GM12878 (cell line): ENCODE results near the gene GRIA2. TPM values are rescaled to one million over a fixed set of nuclear protein-coding genes. Genes with fewer than 3 reads are reported as not detected.

Source experiments
- ATAC-seq: fragments of 200-7000 bp; cut with Tn5 transposase; 3 replicates; pipeline ENCODE4 v1.9.1; 2020; ENCODE audit warnings: mild to moderate bottlenecking, moderate library complexity
- BruUV-seq: library from RNA; stranded (reverse); fragments of 400-500 nt; replicated peaks from 2 replicates; lab custom pipeline; 2021; lab: Mats Ljungman, UMichigan
- CTCF ChIA-PET: fragments of 300-600 bp; sonication (Branson Sonifier 250); formaldehyde crosslinking; extraction: SDS; loops from one replicate; lab custom pipeline; 2021; ENCODE audit warnings: inconsistent platforms; lab: Yijun Ruan, JAX
- POLR2A ChIA-PET: fragments of 350-600 bp; formaldehyde crosslinking; extraction: SDS; loops from one replicate; lab custom pipeline; 2021; ENCODE audit warnings: inconsistent platforms; lab: Charles Lee
- RAD21 ChIA-PET: fragments of 300-600 bp; sonication (Branson Sonifier 250); formaldehyde crosslinking; loops from one replicate; lab custom pipeline; 2023; ENCODE audit warnings: antibody characterized with exemption; ENCODE audit not compliant: unreplicated experiment; lab: Charles Lee
- SMC1A ChIA-PET: fragments of 300-600 bp; sonication (Branson Sonifier 250); formaldehyde crosslinking; loops from one replicate; lab custom pipeline; 2023; ENCODE audit not compliant: unreplicated experiment, uncharacterized antibody; lab: Charles Lee
- DNase-seq: peaks from one replicate; pipeline ENCODE4 v3.0.0-alpha.2; 2011; ENCODE audit warnings: low read depth, low spot score
- FAIRE-seq: peaks from 3 replicates; lab custom pipeline; 2011; peaks lifted over from hg19 to GRCh38; lab: Jason Lieb, UNC
- H2AFZ ChIP-seq: 2 replicates; pipeline ENCODE4 v1.6.0; 2011; ENCODE audit warnings: low read depth, low read length, control low read depth; ENCODE audit not compliant: control insufficient read depth
- H3K27ac ChIP-seq: 2 replicates; pipeline ENCODE4 v1.5.1; 2011; ENCODE audit warnings: control low read depth; ENCODE audit not compliant: control insufficient read depth, insufficient read depth
- H3K27me3 ChIP-seq, 2 experiments: replicated peaks in 1 of 2; 2 replicates each; pipeline versions ENCODE4 v1.6.0 to v1.6.1; 2011; ENCODE audit warnings: low read length in 1 of 2; ENCODE audit not compliant: control insufficient read depth in 2 of 2, insufficient read depth in 2 of 2
- H3K36me3 ChIP-seq, 2 experiments: 2 replicates each; pipeline ENCODE4 v1.5.1; 2011; ENCODE audit warnings: low read length in 1 of 2; ENCODE audit not compliant: control insufficient read depth in 2 of 2, insufficient read depth in 2 of 2
- H3K4me1 ChIP-seq: 2 replicates; pipeline ENCODE4 v1.6.1; 2011; ENCODE audit warnings: mild to moderate bottlenecking, low read length, moderate library complexity, mixed read lengths; ENCODE audit not compliant: control insufficient read depth, insufficient read depth
- H3K4me2 ChIP-seq: 2 replicates; pipeline ENCODE4 v1.6.0; 2011; ENCODE audit warnings: control low read depth; ENCODE audit not compliant: control insufficient read depth, insufficient read depth
- H3K4me3 ChIP-seq: fragments of 200-600 bp; sonication (generic); 2 replicates; pipeline ENCODE4 v1.5.1; 2016
- H3K79me2 ChIP-seq: 2 replicates; pipeline ENCODE4 v1.6.0; 2011; ENCODE audit warnings: low read length; ENCODE audit not compliant: control insufficient read depth, insufficient read depth
- H3K9ac ChIP-seq: 2 replicates; pipeline ENCODE4 v1.8.0; 2011; ENCODE audit warnings: low read length, control low read depth, mixed read lengths; ENCODE audit not compliant: control insufficient read depth, insufficient read depth
- H3K9me3 ChIP-seq: replicated peaks from 3 replicates; pipeline ENCODE4 v1.5.1; 2011; ENCODE audit warnings: mild to moderate bottlenecking, low read length; ENCODE audit not compliant: control insufficient read depth, insufficient read depth
- H4K20me1 ChIP-seq: 2 replicates; pipeline ENCODE4 v1.6.0; 2011; ENCODE audit not compliant: control insufficient read depth, insufficient read depth
- BCL11A ChIP-seq: IDR thresholded peaks from 2 replicates; pipeline ENCODE4 v1.6.1; 2011; ENCODE audit warnings: low read depth, low read length
- DPF2 ChIP-seq: fragments of 450-650 bp; IDR thresholded peaks from 2 replicates; pipeline ENCODE4 v1.6.1; 2017; ENCODE audit warnings: mild to moderate bottlenecking
- KDM1A ChIP-seq: fragments of 200-600 bp; sonication (generic); IDR thresholded peaks from 2 replicates; pipeline ENCODE4 v1.6.1; 2016; ENCODE audit warnings: borderline replicate concordance
- MYC ChIP-seq: IDR thresholded peaks from 2 replicates; pipeline ENCODE4 v1.6.1; 2011; ENCODE audit warnings: mild to moderate bottlenecking, low read length, moderate library complexity, inconsistent platforms; ENCODE audit not compliant: insufficient read depth, insufficient replicate concordance, insufficient read length, severe bottlenecking
- RUNX3 ChIP-seq: IDR thresholded peaks from 2 replicates; pipeline ENCODE4 v1.6.1; 2012; ENCODE audit warnings: low read length, inconsistent platforms
- SIN3A ChIP-seq: IDR thresholded peaks from 2 replicates; pipeline ENCODE4 v1.6.1; 2012; ENCODE audit warnings: low read depth, low read length, improper control_type of control experiment
- TARDBP ChIP-seq: IDR thresholded peaks from 2 replicates; pipeline ENCODE4 v1.6.1; 2016; ENCODE audit warnings: borderline replicate concordance
- TCF3 ChIP-seq: IDR thresholded peaks from 2 replicates; pipeline ENCODE4 v1.6.1; 2012; ENCODE audit warnings: low read depth, mild to moderate bottlenecking, low read length, borderline replicate concordance; ENCODE audit not compliant: insufficient read depth
- ZNF24 ChIP-seq: fragments of 450-650 bp; IDR thresholded peaks from 2 replicates; pipeline ENCODE4 v1.6.1; 2017; ENCODE audit warnings: antibody characterized with exemption, mild to moderate bottlenecking
- ZNF622 ChIP-seq: fragments of 450-650 bp; IDR thresholded peaks from 2 replicates; pipeline ENCODE4 v1.6.1; 2017; ENCODE audit warnings: mild to moderate bottlenecking, inconsistent platforms
- WGBS: methylation state at CpG from one replicate; pipeline ENCODE4 v1.1.6; 2016; ENCODE audit warnings: low lambda C conversion rate; ENCODE audit not compliant: insufficient replicate concordance, insufficient coverage; ENCODE audit errors: missing lambda C conversion rate; 5-methylcytosine and 5-hydroxymethylcytosine counted together
- in situ Hi-C: fragments of 300-500 bp; cut with MboI; formaldehyde crosslinking; loops from 9 replicates; pipeline ENCODE4 v1.14.3; 2018; ENCODE audit warnings: mixed read lengths
- intact Hi-C: fragments of 100-400 bp; cut with micrococcal nuclease; formaldehyde crosslinking; loops from one replicate; pipeline ENCODE4 v1.14.2; 2022; ENCODE audit not compliant: unreplicated experiment
- polyA plus RNA-seq, 11 experiments: library from polyadenylated mRNA; depleted of rRNA in 4 of 11; unstranded in 6 of 11; stranded (reverse) in 5 of 11; fragments of >200 nt; fragmentation: Nextera tagmentation in 4 of 11; fragmentation: Illumina TruSeq in 1 of 11; extraction: Ambion mirVana in 4 of 11; extraction: Trizol in 1 of 11; gene quantifications; 1 replicate in 1 of 11; 2 replicates in 10 of 11; pipeline versions ENCODE4 v1.2.1 to v1.2.3, GENCODE V29; 2011 to 2016; ENCODE audit warnings: inconsistent platforms in 2 of 11, missing spikeins in 2 of 11, low read depth in 1 of 11
- total RNA-seq, 4 experiments: library from RNA; depleted of rRNA in 3 of 4; stranded (reverse); fragments of >200 nt in 3 of 4; fragmentation: Illumina TruSeq in 1 of 4; extraction: Trizol in 1 of 4; gene quantifications; 2 replicates each; pipeline versions ENCODE4 v1.2.1 to v1.2.3, GENCODE V29; 2013 to 2021
- TF ChIP-seq, protein P1 (sequence below): IDR thresholded peaks from 2 replicates; pipeline ENCODE4 v1.6.1; 2012; ENCODE audit warnings: improper control_type of control experiment, low read depth, low read length; ENCODE audit not compliant: insufficient replicate concordance
- TF ChIP-seq, protein P2 (sequence below): IDR thresholded peaks from 2 replicates; pipeline ENCODE4 v1.6.1; 2012; ENCODE audit warnings: low read depth, low read length, improper control_type of control experiment

GRIA2 gene
- total and polyA plus RNA-seq, 10 of the 15 experiments (the other 5 are each of a cell fraction or from before 2014, with no cell fraction given) = under 0.01 TPM; not detected in 9

DNA sequence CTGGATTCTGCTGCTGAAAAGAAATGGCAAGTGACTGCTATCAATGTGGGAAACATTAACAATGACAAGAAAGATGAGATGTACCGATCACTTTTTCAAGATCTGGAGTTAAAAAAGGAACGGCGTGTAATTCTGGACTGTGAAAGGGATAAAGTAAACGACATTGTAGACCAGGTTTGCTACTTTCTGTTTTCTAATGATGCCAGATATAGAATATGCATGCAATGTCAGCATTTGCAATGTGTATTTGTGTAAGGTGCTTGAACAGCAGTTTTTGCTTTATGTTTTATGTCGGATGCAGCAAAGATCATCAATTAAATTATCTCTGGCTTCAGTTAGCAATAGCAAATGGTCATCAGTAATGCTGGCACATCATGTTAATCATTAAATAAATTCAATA is 92.2 kb downstream of the GRIA2 start (continued):
- no peak for TF ChIP-seq DPF2
- TF ChIP-seq, protein P1, sequence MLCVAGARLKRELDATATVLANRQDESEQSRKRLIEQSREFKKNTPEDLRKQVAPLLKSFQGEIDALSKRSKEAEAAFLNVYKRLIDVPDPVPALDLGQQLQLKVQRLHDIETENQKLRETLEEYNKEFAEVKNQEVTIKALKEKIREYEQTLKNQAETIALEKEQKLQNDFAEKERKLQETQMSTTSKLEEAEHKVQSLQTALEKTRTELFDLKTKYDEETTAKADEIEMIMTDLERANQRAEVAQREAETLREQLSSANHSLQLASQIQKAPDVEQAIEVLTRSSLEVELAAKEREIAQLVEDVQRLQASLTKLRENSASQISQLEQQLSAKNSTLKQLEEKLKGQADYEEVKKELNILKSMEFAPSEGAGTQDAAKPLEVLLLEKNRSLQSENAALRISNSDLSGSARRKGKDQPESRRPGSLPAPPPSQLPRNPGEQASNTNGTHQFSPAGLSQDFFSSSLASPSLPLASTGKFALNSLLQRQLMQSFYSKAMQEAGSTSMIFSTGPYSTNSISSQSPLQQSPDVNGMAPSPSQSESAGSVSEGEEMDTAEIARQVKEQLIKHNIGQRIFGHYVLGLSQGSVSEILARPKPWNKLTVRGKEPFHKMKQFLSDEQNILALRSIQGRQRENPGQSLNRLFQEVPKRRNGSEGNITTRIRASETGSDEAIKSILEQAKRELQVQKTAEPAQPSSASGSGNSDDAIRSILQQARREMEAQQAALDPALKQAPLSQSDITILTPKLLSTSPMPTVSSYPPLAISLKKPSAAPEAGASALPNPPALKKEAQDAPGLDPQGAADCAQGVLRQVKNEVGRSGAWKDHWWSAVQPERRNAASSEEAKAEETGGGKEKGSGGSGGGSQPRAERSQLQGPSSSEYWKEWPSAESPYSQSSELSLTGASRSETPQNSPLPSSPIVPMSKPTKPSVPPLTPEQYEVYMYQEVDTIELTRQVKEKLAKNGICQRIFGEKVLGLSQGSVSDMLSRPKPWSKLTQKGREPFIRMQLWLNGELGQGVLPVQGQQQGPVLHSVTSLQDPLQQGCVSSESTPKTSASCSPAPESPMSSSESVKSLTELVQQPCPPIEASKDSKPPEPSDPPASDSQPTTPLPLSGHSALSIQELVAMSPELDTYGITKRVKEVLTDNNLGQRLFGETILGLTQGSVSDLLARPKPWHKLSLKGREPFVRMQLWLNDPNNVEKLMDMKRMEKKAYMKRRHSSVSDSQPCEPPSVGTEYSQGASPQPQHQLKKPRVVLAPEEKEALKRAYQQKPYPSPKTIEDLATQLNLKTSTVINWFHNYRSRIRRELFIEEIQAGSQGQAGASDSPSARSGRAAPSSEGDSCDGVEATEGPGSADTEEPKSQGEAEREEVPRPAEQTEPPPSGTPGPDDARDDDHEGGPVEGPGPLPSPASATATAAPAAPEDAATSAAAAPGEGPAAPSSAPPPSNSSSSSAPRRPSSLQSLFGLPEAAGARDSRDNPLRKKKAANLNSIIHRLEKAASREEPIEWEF = no peak

DNA sequence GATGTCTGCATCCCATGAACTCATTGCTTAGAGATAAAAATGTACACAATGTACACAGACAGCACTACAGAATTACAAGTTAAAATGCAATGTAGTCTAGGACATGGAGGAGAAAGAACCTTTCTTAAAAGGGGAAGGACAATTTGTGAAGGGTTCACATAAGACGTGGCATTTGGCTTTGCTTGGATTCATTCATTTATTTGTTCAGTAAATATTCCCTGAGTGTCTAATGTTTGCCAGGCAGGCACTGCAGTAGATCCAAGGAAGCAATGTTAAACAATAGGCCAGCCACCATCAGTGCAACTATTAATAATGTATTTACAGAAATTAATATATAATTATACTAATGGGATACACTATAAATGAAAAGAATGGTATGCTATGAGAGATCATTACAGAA is 94.4 kb downstream of the GRIA2 start:
- ChIA-PET POLR2A (no interaction called here), SMC1A (no interaction called here), CTCF (no interaction called here), RAD21 (no interaction called here)
- Histone ChIP-seq H3K9me3 (no peaks in the 10 kb centered on the region), H3K9ac (no peak overlapping the region), H3K27me3 (no peaks in the 10 kb centered on the region), H4K20me1 (no peaks in the 10 kb centered on the region), H3K79me2 (no peaks in the 10 kb centered on the region), H3K27ac (no peak overlapping the region), H2AFZ (no peak overlapping the region), H3K4me1 (no peaks in the 10 kb centered on the region), H3K4me2 (no peak overlapping the region), H3K4me3 (no peak overlapping the region), H3K36me3 (no peaks in the 10 kb centered on the region)
- in situ Hi-C loops = no loop called here
- no TSS peak for BruUV-seq
- TF ChIP-seq TCF3 (no peak), RUNX3 (no peak), ZNF24 (no peak), MYC (no peak), BCL11A (no peak), ZNF622 (no peak), SIN3A (no peak), TARDBP (no peak), KDM1A (no peak)
- TF ChIP-seq, protein P2, sequence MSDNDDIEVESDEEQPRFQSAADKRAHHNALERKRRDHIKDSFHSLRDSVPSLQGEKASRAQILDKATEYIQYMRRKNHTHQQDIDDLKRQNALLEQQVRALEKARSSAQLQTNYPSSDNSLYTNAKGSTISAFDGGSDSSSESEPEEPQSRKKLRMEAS = no peak
- FAIRE-seq = no peak
- no peak for ATAC-seq
- intact Hi-C loops = no loop called here
- 0% methylated on average over 1 of the region's 1 CpG for WGBS
- DNase-seq = no peak
